ENCODE data around the gene SNAPC2.

- TF ChIP-seq, protein P1, sequence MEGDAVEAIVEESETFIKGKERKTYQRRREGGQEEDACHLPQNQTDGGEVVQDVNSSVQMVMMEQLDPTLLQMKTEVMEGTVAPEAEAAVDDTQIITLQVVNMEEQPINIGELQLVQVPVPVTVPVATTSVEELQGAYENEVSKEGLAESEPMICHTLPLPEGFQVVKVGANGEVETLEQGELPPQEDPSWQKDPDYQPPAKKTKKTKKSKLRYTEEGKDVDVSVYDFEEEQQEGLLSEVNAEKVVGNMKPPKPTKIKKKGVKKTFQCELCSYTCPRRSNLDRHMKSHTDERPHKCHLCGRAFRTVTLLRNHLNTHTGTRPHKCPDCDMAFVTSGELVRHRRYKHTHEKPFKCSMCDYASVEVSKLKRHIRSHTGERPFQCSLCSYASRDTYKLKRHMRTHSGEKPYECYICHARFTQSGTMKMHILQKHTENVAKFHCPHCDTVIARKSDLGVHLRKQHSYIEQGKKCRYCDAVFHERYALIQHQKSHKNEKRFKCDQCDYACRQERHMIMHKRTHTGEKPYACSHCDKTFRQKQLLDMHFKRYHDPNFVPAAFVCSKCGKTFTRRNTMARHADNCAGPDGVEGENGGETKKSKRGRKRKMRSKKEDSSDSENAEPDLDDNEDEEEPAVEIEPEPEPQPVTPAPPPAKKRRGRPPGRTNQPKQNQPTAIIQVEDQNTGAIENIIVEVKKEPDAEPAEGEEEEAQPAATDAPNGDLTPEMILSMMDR (IDR thresholded peaks at IDR 0.05), result no peak
- TF ChIP-seq ZFX (IDR thresholded peaks at IDR 0.05; ENCODE audit: borderline replicate concordance), result no peak
These were observed 27.8 kb downstream of the SNAPC2 start for GRCh38 chr19:7947939-7948338.
